Caco-2 (cell line): ENCODE measurements around the gene FXYD1. TPM values are rescaled to one million over a fixed set of nuclear protein-coding genes. Genes with fewer than 3 reads are reported as not detected.

Experiments
- BruUV-seq: library from RNA; stranded (reverse); fragments of 400-500 nt; replicated peaks from 2 replicates; lab custom pipeline; 2021; lab: Mats Ljungman, UMichigan
- CTCF ChIA-PET: fragments of 300-600 bp; sonication (Branson Sonifier 250); formaldehyde crosslinking; loops from one replicate; lab custom pipeline; 2022; ENCODE audit warnings: antibody characterized with exemption; lab: Charles Lee
- POLR2A ChIA-PET: fragments of 300-600 bp; sonication (Branson Sonifier 250); formaldehyde crosslinking; loops from one replicate; lab custom pipeline; 2022; ENCODE audit warnings: antibody characterized with exemption; lab: Charles Lee
- DNase-seq, 2 experiments: peaks; one replicate each; pipeline versions ENCODE4 v3.0.0 to v3.0.0-alpha.2; 2020 to 2022
- H3K27me3 ChIP-seq: replicated peaks from 2 replicates; pipeline ENCODE4 v1.6.0; 2011; ENCODE audit warnings: low read length; ENCODE audit not compliant: control insufficient read depth, insufficient read depth
- H3K36me3 ChIP-seq: 2 replicates; pipeline ENCODE4 v1.5.1; 2011; ENCODE audit warnings: low read length; ENCODE audit not compliant: control insufficient read depth, insufficient read depth
- H3K4me1 ChIP-seq: fragments of 250-450 bp; sonication (Bioruptor Pico); 2 replicates; pipeline ENCODE4 v1.5.1; 2020; ENCODE audit warnings: mild to moderate bottlenecking
- H3K4me3 ChIP-seq: 2 replicates; pipeline ENCODE4 v1.5.1; 2011; ENCODE audit warnings: low read depth, mild to moderate bottlenecking, control low read depth, low read length
- H3K9me3 ChIP-seq: fragments of 250-450 bp; sonication (Bioruptor Pico); 2 replicates; pipeline ENCODE4 v1.5.1; 2020; ENCODE audit warnings: mild to moderate bottlenecking, moderate library complexity
- H3K27ac Mint-ChIP-seq: one replicate; pipeline ENCODE4 v1.8.0; 2022; ENCODE audit warnings: mixed read lengths; ENCODE audit not compliant: unreplicated experiment
- H3K27me3 Mint-ChIP-seq: one replicate; pipeline ENCODE4 v1.8.0; 2022; ENCODE audit warnings: mixed read lengths; ENCODE audit not compliant: insufficient read depth, unreplicated experiment
- H3K36me3 Mint-ChIP-seq: one replicate; pipeline ENCODE4 v1.8.0; 2022; ENCODE audit warnings: mild to moderate bottlenecking, mixed read lengths; ENCODE audit not compliant: insufficient read depth, unreplicated experiment
- H3K4me1 Mint-ChIP-seq: one replicate; pipeline ENCODE4 v1.8.0; 2022; ENCODE audit warnings: low read depth, mixed read lengths; ENCODE audit not compliant: unreplicated experiment
- H3K4me3 Mint-ChIP-seq: one replicate; pipeline ENCODE4 v1.8.0; 2022; ENCODE audit warnings: mild to moderate bottlenecking, moderate library complexity, mixed read lengths; ENCODE audit not compliant: unreplicated experiment
- H3K9me3 Mint-ChIP-seq: one replicate; pipeline ENCODE4 v1.8.0; 2022; ENCODE audit warnings: mixed read lengths; ENCODE audit not compliant: unreplicated experiment
- CTCF ChIP-seq, 2 experiments: fragments of 200-600 bp in 1 of 2; IDR thresholded peaks; 1 replicate in 1 of 2; 2 replicates in 1 of 2; pipeline versions ENCODE4 v1.5.1 to v1.8.0; 2011 to 2022; ENCODE audit warnings: antibody characterized with exemption in 1 of 2, control low read depth in 1 of 2, inconsistent platforms in 1 of 2, low read depth in 1 of 2, low read length in 1 of 2, mild to moderate bottlenecking in 1 of 2, moderate library complexity in 1 of 2; ENCODE audit not compliant: insufficient read depth in 1 of 2, severe bottlenecking in 1 of 2, unreplicated experiment in 1 of 2
- intact Hi-C: fragments of 100-400 bp; cut with micrococcal nuclease; formaldehyde crosslinking; loops from one replicate; pipeline ENCODE4 v1.10.0; 2022; ENCODE audit not compliant: unreplicated experiment
- total RNA-seq: library from RNA; stranded (reverse); gene quantifications from 2 replicates; pipeline ENCODE4 v1.2.3, GENCODE V29; 2022

FXYD1 gene
- total RNA-seq, 1 experiment from 2014 or later = not detected

DNA sequence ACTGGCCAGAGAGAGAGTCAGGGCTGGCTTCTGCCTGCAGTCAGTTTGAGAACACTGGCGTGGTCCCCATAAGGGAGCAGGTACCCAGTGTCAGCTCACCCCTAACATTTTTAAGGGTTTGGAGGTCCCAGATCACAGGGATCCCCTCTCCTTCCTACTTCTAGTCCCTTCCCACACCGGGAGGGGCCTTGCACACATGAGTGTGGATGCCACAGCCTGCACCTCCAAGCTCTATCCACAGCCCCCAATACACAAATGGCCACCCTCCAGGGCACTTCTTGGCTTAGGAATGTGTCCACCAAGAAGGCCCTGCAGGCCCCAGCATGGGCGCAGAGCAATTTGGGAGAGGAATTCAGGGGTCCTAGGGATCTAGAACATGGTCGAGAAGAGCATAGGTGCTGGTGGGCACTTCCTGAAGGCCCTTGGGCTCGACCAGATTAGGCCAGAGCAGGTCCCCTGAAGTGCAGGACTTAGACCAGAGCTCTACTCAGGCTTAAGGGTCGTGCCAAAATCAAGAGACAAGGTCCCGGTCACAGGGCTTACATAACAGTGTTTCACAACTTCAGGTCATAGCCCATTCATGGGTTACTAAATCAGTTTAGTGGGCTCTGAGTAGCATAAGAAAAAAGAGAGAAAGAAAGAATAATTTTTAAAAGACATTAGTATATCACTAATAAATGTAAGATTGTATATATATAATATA, 31.9 kb downstream of the FXYD1 start:
- TF ChIP-seq CTCF (IDR thresholded peaks at IDR 0.05; ENCODE audit: insufficient read depth in 1 of 2, low read depth in 1 of 2, low read length in 1 of 2, severe bottlenecking in 1 of 2, unreplicated experiment in 1 of 2) = no peak
- Mint-ChIP-seq H3K27me3 (no peaks in the 10 kb centered on the region), H3K4me3 (no peak overlapping the region), H3K4me1 (no peaks in the 10 kb centered on the region), H3K27ac (no peak overlapping the region), H3K36me3 (peaks cover 3% of the 10 kb centered on the region), H3K9me3 (peaks cover 35% of the 10 kb centered on the region)
- Histone ChIP-seq H3K4me1 (peaks cover 6% of the 10 kb centered on the region; the same call in 1 of the 2 replicates), H3K27me3 (no peaks in the 10 kb centered on the region), H3K9me3 (peaks cover 14% of the 10 kb centered on the region; the same call in 1 of the 2 replicates), H3K36me3 (no peaks in the 10 kb centered on the region), H3K4me3 (no peak overlapping the region)
- intact Hi-C loops = no loop called here
- no TSS peak for BruUV-seq
- DNase-seq = no peak
- POLR2A ChIA-PET = no interaction called here
- CTCF ChIA-PET = no interaction called here

GRCh38 chr19:35171730-35172129, 33.1 kb downstream of the FXYD1 start:
- no peak for TF ChIP-seq CTCF (IDR thresholded peaks at IDR 0.05; ENCODE audit: insufficient read depth in 1 of 2, low read depth in 1 of 2, low read length in 1 of 2, severe bottlenecking in 1 of 2, unreplicated experiment in 1 of 2)
- CTCF ChIA-PET = no interaction called here
- Mint-ChIP-seq H3K27me3 (no peaks in the 10 kb centered on the region), H3K4me1 (no peaks in the 10 kb centered on the region), H3K27ac (no peak overlapping the region), H3K4me3 (no peak overlapping the region), H3K36me3 (no peaks in the 10 kb centered on the region), H3K9me3 (peaks cover 23% of the 10 kb centered on the region)
- intact Hi-C loops = no loop called here
- Histone ChIP-seq H3K4me3 (no peak overlapping the region), H3K36me3 (no peaks in the 10 kb centered on the region), H3K9me3 (peaks cover 3% of the 10 kb centered on the region), H3K27me3 (no peaks in the 10 kb centered on the region), H3K4me1 (peaks cover 6% of the 10 kb centered on the region; the same call in 1 of the 2 replicates)
- POLR2A ChIA-PET = no interaction called here
- DNase-seq = no peak
- BruUV-seq = no TSS peak

DNA sequence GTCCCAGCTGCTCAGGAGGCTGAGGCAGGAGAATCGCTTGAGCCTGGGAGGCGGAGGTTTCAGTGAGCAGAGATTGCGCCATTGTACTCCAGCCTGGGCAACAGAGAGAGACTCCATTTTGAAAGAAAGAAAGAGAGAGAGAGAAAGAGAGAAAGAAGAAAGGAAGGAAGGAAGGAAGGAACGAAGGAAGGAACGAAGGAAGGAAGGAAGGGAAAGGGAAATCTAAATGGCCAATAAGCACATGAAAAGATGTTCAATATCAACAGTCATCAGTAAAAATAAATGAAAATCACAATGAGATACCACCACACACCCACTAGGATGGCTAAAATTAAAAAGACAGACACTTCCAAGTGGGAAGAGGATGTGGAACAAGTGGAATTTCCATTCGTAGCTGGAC, 35.6 kb downstream of the FXYD1 start:
- DNase-seq = no peak
- H3K9me3 Mint-ChIP-seq = peaks cover 29% of the 10 kb centered on the region
- no peak for TF ChIP-seq CTCF (IDR thresholded peaks at IDR 0.05; ENCODE audit: insufficient read depth in 1 of 2, low read depth in 1 of 2, low read length in 1 of 2, severe bottlenecking in 1 of 2, unreplicated experiment in 1 of 2)
- no peak overlapping the region for H3K4me3 Mint-ChIP-seq
- H3K27me3 ChIP-seq = no peaks in the 10 kb centered on the region
- H3K9me3 ChIP-seq = peaks cover 14% of the 10 kb centered on the region
- no peaks in the 10 kb centered on the region for H3K36me3 ChIP-seq
- H3K36me3 Mint-ChIP-seq = no peaks in the 10 kb centered on the region
- no peaks in the 10 kb centered on the region for H3K27me3 Mint-ChIP-seq
- intact Hi-C loops = no loop called here
- POLR2A ChIA-PET = no interaction called here
- H3K4me3 ChIP-seq = no peak overlapping the region
- H3K4me1 Mint-ChIP-seq = no peaks in the 10 kb centered on the region
- H3K4me1 ChIP-seq = peaks cover 6% of the 10 kb centered on the region; the same call in 1 of the 2 replicates
- BruUV-seq = no TSS peak
- H3K27ac Mint-ChIP-seq = no peak overlapping the region
- CTCF ChIA-PET = no interaction called here
